Endothelial cell of umbilical vein (primary cell): ENCODE results near the gene FGF2. TPM values are rescaled to one million over a fixed set of nuclear protein-coding genes. Genes with fewer than 3 reads are reported as not detected.

Experiments
- BruUV-seq: library from RNA; stranded (reverse); fragments of 400-500 nt; replicated peaks from 2 replicates; lab custom pipeline; 2021; lab: Mats Ljungman, UMichigan
- CTCF ChIA-PET: fragments of 300-600, 350-600 bp; sonication (Branson Sonifier 250); formaldehyde crosslinking; loops from one replicate; lab custom pipeline; 2021; ENCODE audit warnings: antibody characterized with exemption, inconsistent platforms; lab: Charles Lee
- POLR2A ChIA-PET: fragments of 300-600, 350-600 bp; sonication (Branson Sonifier 250); formaldehyde crosslinking; loops from one replicate; lab custom pipeline; 2021; ENCODE audit warnings: antibody characterized with exemption, inconsistent platforms; lab: Charles Lee
- DNase-seq: peaks from one replicate; pipeline ENCODE4 v3.0.0-alpha.2; 2011; ENCODE audit warnings: low read depth, low spot score
- FAIRE-seq: peaks from 2 replicates; lab custom pipeline; 2011; peaks lifted over from hg19 to GRCh38; lab: Jason Lieb, UNC
- H2AFZ ChIP-seq: 2 replicates; pipeline ENCODE4 v1.6.0; 2012; ENCODE audit warnings: low read depth, low read length, control low read depth, inconsistent platforms
- H3K27ac ChIP-seq: 2 replicates; pipeline ENCODE4 v1.5.1; 2011; ENCODE audit warnings: low read depth, mild to moderate bottlenecking, control low read depth, low read length, moderate library complexity; ENCODE audit not compliant: insufficient read depth
- H3K27me3 ChIP-seq, 2 experiments: 2 replicates each; pipeline versions ENCODE4 v1.6.0 to v1.6.1; 2011; ENCODE audit warnings: low read length in 2 of 2, mixed read lengths in 1 of 2; ENCODE audit not compliant: control insufficient read depth in 2 of 2, insufficient read depth in 2 of 2
- H3K36me3 ChIP-seq, 2 experiments: 2 replicates in 1 of 2; 3 replicates in 1 of 2; pipeline ENCODE4 v1.5.1; 2011; ENCODE audit warnings: low read length in 2 of 2, mild to moderate bottlenecking in 1 of 2, moderate library complexity in 1 of 2; ENCODE audit not compliant: control insufficient read depth in 2 of 2, insufficient read depth in 2 of 2; ENCODE audit errors: extremely low read depth in 1 of 2
- H3K4me1 ChIP-seq: 3 replicates; pipeline ENCODE4 v1.5.1; 2011; ENCODE audit warnings: mild to moderate bottlenecking, low read length; ENCODE audit not compliant: control insufficient read depth, insufficient read depth; ENCODE audit errors: extremely low read depth
- H3K4me2 ChIP-seq: 2 replicates; pipeline ENCODE4 v1.6.1; 2011; ENCODE audit warnings: low read length, control low read depth, mixed read lengths; ENCODE audit not compliant: insufficient read depth
- H3K4me3 ChIP-seq, 3 experiments: fragments of 200-600 bp in 1 of 3; sonication (generic), shearing (Covaris generic) in 1 of 3; replicated peaks in 1 of 3; 2 replicates each; pipeline ENCODE4 v1.5.1; 2011 to 2016; ENCODE audit warnings: control low read depth in 3 of 3, low read length in 3 of 3, mild to moderate bottlenecking in 2 of 3, inconsistent platforms in 1 of 3, low read depth in 1 of 3, moderate library complexity in 1 of 3; ENCODE audit not compliant: insufficient read depth in 1 of 3
- H3K79me2 ChIP-seq: 2 replicates; pipeline ENCODE4 v1.6.0; 2012; ENCODE audit warnings: low read length, inconsistent platforms; ENCODE audit not compliant: control insufficient read depth, insufficient read depth
- H3K9ac ChIP-seq: replicated peaks from 2 replicates; pipeline ENCODE3; 2011; ENCODE audit warnings: low read length, control low read depth; ENCODE audit not compliant: insufficient read depth; ENCODE audit errors: extremely low read depth
- H3K9me1 ChIP-seq: replicated peaks from 3 replicates; pipeline ENCODE4 v1.6.0; 2011; ENCODE audit warnings: mild to moderate bottlenecking, low read length; ENCODE audit not compliant: control insufficient read depth, insufficient read depth; ENCODE audit errors: extremely low read depth
- H3K9me3 ChIP-seq: replicated peaks from 2 replicates; pipeline ENCODE4 v1.5.1; 2012; ENCODE audit warnings: low read length, inconsistent platforms; ENCODE audit not compliant: control insufficient read depth, insufficient read depth
- H4K20me1 ChIP-seq: replicated peaks from 2 replicates; pipeline ENCODE3; 2011; ENCODE audit warnings: mild to moderate bottlenecking, low read length; ENCODE audit not compliant: control insufficient read depth, insufficient read depth; ENCODE audit errors: extremely low read depth
- CTCF ChIP-seq, 2 donors: IDR thresholded peaks; 1 replicate in 1 of 2; 2 replicates in 1 of 2; pipeline ENCODE4 v1.5.1; 2011; ENCODE audit warnings: low read length in 2 of 2, mild to moderate bottlenecking in 2 of 2, moderate library complexity in 2 of 2, control low read depth in 1 of 2, inconsistent platforms in 1 of 2, low read depth in 1 of 2; ENCODE audit not compliant: insufficient read depth in 1 of 2; ENCODE audit errors: extremely low read depth in 1 of 2
- EZH2 ChIP-seq: IDR thresholded peaks from 2 replicates; pipeline ENCODE4 v1.6.1; 2012; ENCODE audit warnings: borderline replicate concordance, low read depth, mild to moderate bottlenecking, moderate library complexity, low read length, inconsistent platforms; ENCODE audit not compliant: severe bottlenecking
- FOS ChIP-seq: IDR thresholded peaks from 2 replicates; pipeline ENCODE4 v1.6.1; 2011; ENCODE audit warnings: mild to moderate bottlenecking, low read length, moderate library complexity, borderline replicate concordance; ENCODE audit not compliant: insufficient read depth
- GATA2 ChIP-seq: IDR thresholded peaks from 2 replicates; pipeline ENCODE4 v1.7.0; 2011; ENCODE audit warnings: low read depth, mild to moderate bottlenecking, moderate library complexity, mixed read lengths, low read length; ENCODE audit not compliant: insufficient read length, insufficient read depth
- JUN ChIP-seq: IDR thresholded peaks from 2 replicates; pipeline ENCODE4 v1.6.1; 2011; ENCODE audit warnings: borderline replicate concordance, low read depth; ENCODE audit not compliant: insufficient read length, insufficient read depth
- MAX ChIP-seq: IDR thresholded peaks from 2 replicates; pipeline ENCODE4 v1.6.1; 2011; ENCODE audit not compliant: insufficient read depth, insufficient read length
- MYC ChIP-seq: IDR thresholded peaks from one replicate; pipeline ENCODE4 v1.6.1; 2011; ENCODE audit warnings: mild to moderate bottlenecking, low read depth, low read length
- POLR2A ChIP-seq: IDR thresholded peaks from 2 replicates; pipeline ENCODE4 v1.6.1; 2012; ENCODE audit warnings: low read depth, mild to moderate bottlenecking, control low read depth, low read length
- POLR2AphosphoS5 ChIP-seq: IDR thresholded peaks from 2 replicates; pipeline ENCODE4 v1.6.1; 2012; ENCODE audit warnings: low read depth, mild to moderate bottlenecking, control low read depth, low read length, moderate library complexity; ENCODE audit not compliant: insufficient read depth
- dilution Hi-C: fragments of 300-500 bp; cut with MboI; formaldehyde crosslinking; loops from one replicate; pipeline ENCODE4 v1.15.0; 2019; ENCODE audit warnings: low sequenced_read_pairs; ENCODE audit not compliant: extremely low pct_ligation_motif_present
- intact Hi-C: fragments of 100-400 bp; cut with micrococcal nuclease; formaldehyde crosslinking; loops from one replicate; pipeline ENCODE4 v1.10.0; 2022
- polyA plus RNA-seq, 4 experiments: library from polyadenylated mRNA; depleted of rRNA in 3 of 4; stranded (reverse) in 3 of 4; unstranded in 1 of 4; fragments of >200 nt; gene quantifications; 2 replicates each; pipeline versions ENCODE4 v1.2.1 to v1.2.3, GENCODE V29; 2011 to 2012; ENCODE audit warnings: missing spikeins in 1 of 4
- total RNA-seq: library from RNA; stranded (reverse); gene quantifications from 2 replicates; pipeline ENCODE4 v1.2.3, GENCODE V29; 2021

FGF2 gene
- total and polyA plus RNA-seq, 2 donors (not counting 3 experiments of a cell fraction or from before 2014, with no cell fraction given): 4.6 to 23.9 TPM

- TF ChIP-seq JUN (no peak), EZH2 (no peak), MAX (no peak), CTCF (IDR thresholded peaks at IDR 0.05; ENCODE audit: extremely low read depth in 1 of 2, insufficient read depth in 1 of 2, low read depth in 1 of 2, low read length in 2 of 2) (no peak), GATA2 (no peak), POLR2AphosphoS5 (no peak), POLR2A (no peak), FOS (no peak), MYC (no peak)
- H3K79me2 ChIP-seq: peaks cover 1% of the 10 kb centered on the region
- no peak overlapping the region for H3K27ac ChIP-seq
- DNase-seq: no peak
- H2AFZ ChIP-seq: no peak overlapping the region
- H3K4me3 ChIP-seq: no peak overlapping the region
- H3K27me3 ChIP-seq: no peaks in the 10 kb centered on the region
- dilution Hi-C loops: no loop called here
- H3K9me3 ChIP-seq: no peaks in the 10 kb centered on the region
- H3K4me2 ChIP-seq: no peak overlapping the region
- H3K9ac ChIP-seq: no peak overlapping the region
- intact Hi-C loops: no loop called here
- no TSS peak for BruUV-seq
- CTCF ChIA-PET: interaction anchor here (1.0 to 1.2 kb wide), 2 partner anchors 24 to 74 kb away, joined by 3 to 7 read pairs; no protein-coding TSS in a partner anchor
- no peaks in the 10 kb centered on the region for H3K36me3 ChIP-seq
- POLR2A ChIA-PET: no interaction called here
- peaks cover 3% of the 10 kb centered on the region for H3K4me1 ChIP-seq
- no peaks in the 10 kb centered on the region for H4K20me1 ChIP-seq
- no peak for FAIRE-seq
- H3K9me1 ChIP-seq: no peaks in the 10 kb centered on the region
These were observed 5.0 kb downstream of the FGF2 start for GRCh38 chr4:122831515-122832196.
